OCI-LY3 (cell line): ENCODE results near the gene DPP10.
A peak's percentile ranks its signal among the peaks of the same experiment; 100 is the strongest.

Experiments
- H2AFZ ChIP-seq: fragments of 200-600, 300-600 bp; shearing (Covaris generic); 2 replicates; pipeline ENCODE4 v1.6.0; 2014; ENCODE audit warnings: antibody characterized with exemption, low read depth, low read length
- H3K27ac ChIP-seq: fragments of 200-600, 300-600 bp; sonication (generic); 2 replicates; pipeline ENCODE4 v1.5.1; 2014; ENCODE audit warnings: mild to moderate bottlenecking, low read length, moderate library complexity, mixed read lengths
- H3K27me3 ChIP-seq: fragments of 200-600, 300-600 bp; sonication (generic); 2 replicates; pipeline ENCODE4 v1.6.1; 2014; ENCODE audit warnings: low read depth, low read length, mixed read lengths
- H3K36me3 ChIP-seq: fragments of 200-600, 300-600 bp; sonication (generic); replicated peaks from 2 replicates; pipeline ENCODE3; 2014; ENCODE audit warnings: low read depth, low read length, mixed read lengths
- H3K4me1 ChIP-seq: fragments of 300-600, 200-600 bp; sonication (generic); 2 replicates; pipeline ENCODE4 v1.6.1; 2014; ENCODE audit warnings: low read length, mixed read lengths
- H3K4me2 ChIP-seq: fragments of 200-600, 300-600 bp; sonication (generic); 2 replicates; pipeline ENCODE4 v1.6.1; 2014; ENCODE audit warnings: low read length, mixed read lengths
- H3K4me3 ChIP-seq: fragments of 300-600, 200-600 bp; sonication (generic); 2 replicates; pipeline ENCODE4 v1.5.1; 2014; ENCODE audit warnings: antibody characterized with exemption, mild to moderate bottlenecking, low read length, moderate library complexity
- H3K79me2 ChIP-seq: fragments of 300-600, 200-600 bp; shearing (Covaris generic); 2 replicates; pipeline ENCODE4 v1.6.1; 2014; ENCODE audit warnings: mild to moderate bottlenecking, low read length, mixed read lengths
- H3K9ac ChIP-seq: fragments of 300-600, 200-600 bp; shearing (Covaris generic); 2 replicates; pipeline ENCODE4 v1.6.0; 2014; ENCODE audit warnings: mild to moderate bottlenecking, low read length, moderate library complexity
- H3K9me3 ChIP-seq: fragments of 200-600, 300-600 bp; shearing (Covaris generic); 2 replicates; pipeline ENCODE4 v1.6.1; 2014; ENCODE audit warnings: low read length, mixed read lengths; ENCODE audit not compliant: insufficient read depth
- H4K20me1 ChIP-seq: fragments of 200-600, 300-600 bp; sonication (generic); 2 replicates; pipeline ENCODE4 v1.6.1; 2016; ENCODE audit warnings: low read length, mixed read lengths; ENCODE audit not compliant: insufficient read depth
- CTCF ChIP-seq: fragments of 200-600, 300-600 bp; sonication (generic); IDR thresholded peaks from 2 replicates; pipeline ENCODE4 v1.5.1; 2014; ENCODE audit warnings: antibody characterized with exemption, low read length, low read depth
- EZH2phosphoT487 ChIP-seq: fragments of 200-600 bp; shearing (Covaris generic); IDR thresholded peaks from 2 replicates; pipeline ENCODE4 v1.6.1; 2018; ENCODE audit warnings: antibody characterized with exemption, mixed run types, low read depth

Gene DPP10

GRCh38 chr2:115075800-115076199 is 633.4 kb downstream of the DPP10 start:
- Histone ChIP-seq H3K4me2 (no peak overlapping the region), H3K9me3 (no peaks in the 10 kb centered on the region), H2AFZ (no peak overlapping the region)

GRCh38 chr2:115077626-115078025 is 635.2 kb downstream of the DPP10 start:
- TF ChIP-seq EZH2phosphoT487 (no peak), CTCF (no peak)
- Histone ChIP-seq H2AFZ (no peak overlapping the region), H3K4me2 (no peak overlapping the region)

More at GRCh38 chr2:115075800-115076199, 633.4 kb downstream of the DPP10 start:
- Histone ChIP-seq H3K36me3 (no peaks in the 10 kb centered on the region), H4K20me1 (no peaks in the 10 kb centered on the region), H3K27ac (no peak overlapping the region), H3K9ac (no peak overlapping the region), H3K4me3 (no peak overlapping the region), H3K79me2 (no peaks in the 10 kb centered on the region), H3K4me1 (peaks cover 8% of the 10 kb centered on the region), H3K27me3 (no peaks in the 10 kb centered on the region)
- TF ChIP-seq CTCF (no peak), EZH2phosphoT487 (no peak)

GRCh38 chr2:115083225-115083624 is 640.8 kb downstream of the DPP10 start:
- TF ChIP-seq EZH2phosphoT487 (no peak), CTCF (peak; percentile 25; the same call in 1 of the 2 replicates)

More at GRCh38 chr2:115077626-115078025, 635.2 kb downstream of the DPP10 start:
- Histone ChIP-seq H3K4me1 (no peaks in the 10 kb centered on the region), H3K9ac (no peak overlapping the region), H3K79me2 (no peaks in the 10 kb centered on the region), H4K20me1 (no peaks in the 10 kb centered on the region), H3K9me3 (no peaks in the 10 kb centered on the region), H3K27ac (no peak overlapping the region), H3K36me3 (no peaks in the 10 kb centered on the region), H3K27me3 (no peaks in the 10 kb centered on the region), H3K4me3 (no peak overlapping the region)

GRCh38 chr2:115083711-115084110 is 641.3 kb downstream of the DPP10 start:
- Histone ChIP-seq H4K20me1 (no peaks in the 10 kb centered on the region), H3K36me3 (no peaks in the 10 kb centered on the region), H3K4me2 (no peak overlapping the region), H3K79me2 (no peaks in the 10 kb centered on the region), H3K27ac (no peak overlapping the region), H3K9me3 (no peaks in the 10 kb centered on the region), H3K4me1 (no peaks in the 10 kb centered on the region), H3K27me3 (no peaks in the 10 kb centered on the region), H3K4me3 (no peak overlapping the region), H3K9ac (no peak overlapping the region), H2AFZ (no peak overlapping the region)
- TF ChIP-seq CTCF (no peak), EZH2phosphoT487 (no peak)

More at GRCh38 chr2:115083225-115083624, 640.8 kb downstream of the DPP10 start:
- Histone ChIP-seq H3K79me2 (no peaks in the 10 kb centered on the region), H3K27me3 (no peaks in the 10 kb centered on the region), H3K9me3 (no peaks in the 10 kb centered on the region), H2AFZ (no peak overlapping the region), H3K27ac (no peak overlapping the region), H3K4me2 (no peak overlapping the region), H3K4me1 (no peaks in the 10 kb centered on the region), H3K4me3 (no peak overlapping the region), H4K20me1 (no peaks in the 10 kb centered on the region), H3K9ac (no peak overlapping the region), H3K36me3 (no peaks in the 10 kb centered on the region)
